ENCODE data around the gene RASL11B. TPM values are rescaled to one million over a fixed set of nuclear protein-coding genes. Genes with fewer than 3 reads are reported as not detected.

Gene RASL11B
- total and polyA plus RNA-seq, 2 of the 13 experiments (the other 11 are each of a cell fraction or from before 2014, with no cell fraction given) = 0.07 to 0.20 TPM

DNA sequence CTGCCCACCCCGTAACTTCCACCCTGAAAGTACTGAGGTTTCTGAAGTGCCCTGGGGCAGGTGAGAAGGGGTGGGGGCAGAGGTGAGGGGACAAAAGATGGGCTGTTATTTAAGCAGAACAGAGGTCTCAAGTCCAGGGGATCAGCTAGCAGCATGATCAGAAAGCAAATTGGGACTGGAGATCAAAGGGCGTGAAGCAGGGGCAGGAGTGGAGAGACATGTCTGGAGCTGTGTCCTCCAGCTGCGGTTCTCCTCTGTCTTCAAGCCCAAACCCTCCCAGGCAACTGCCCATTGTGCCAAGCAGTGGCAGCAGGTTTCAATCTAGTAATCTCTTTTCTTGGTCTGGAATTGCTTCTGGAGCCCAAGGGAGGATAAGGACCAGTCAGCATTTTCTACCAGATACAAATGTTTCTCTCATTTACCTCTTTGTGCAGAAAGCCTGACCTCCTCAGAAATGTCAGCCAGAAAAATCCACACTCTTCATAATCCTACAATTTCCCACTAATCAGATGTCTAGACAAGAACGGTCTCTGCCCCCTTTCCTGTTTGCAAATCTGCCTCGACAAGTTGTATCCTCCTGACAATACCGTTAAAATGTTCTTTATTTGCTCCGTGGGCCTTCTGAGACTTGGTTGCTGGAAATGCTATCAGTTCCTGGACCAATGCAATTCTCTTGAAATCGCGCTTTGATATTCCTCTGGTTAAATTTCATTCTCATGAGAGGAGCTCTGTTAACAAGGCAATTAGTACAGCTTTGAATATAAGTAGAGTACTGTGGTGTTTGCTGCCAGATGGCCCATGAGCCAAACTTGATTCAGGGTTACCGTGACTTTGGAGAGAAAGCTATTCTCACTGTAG lies 23.2 kb upstream of the RASL11B start:
- Histone ChIP-seq H3K9ac (ENCODE audit: insufficient read depth, low read depth, low read length) (no peak overlapping the region), H3K36me3 (replicated peaks in 1 of 2; ENCODE audit: control insufficient read depth in 1 of 2, insufficient read depth in 2 of 2, low read length in 2 of 2) (no peaks in the 10 kb centered on the region), H3K4me1 (ENCODE audit: insufficient read depth, low read length) (peaks cover 19% of the 10 kb centered on the region), H3K4me2 (ENCODE audit: low read depth, low read length) (peak overlapping the region; percentile 61), H3K27ac (ENCODE audit: extremely low read length, insufficient read depth, low read length) (no peak overlapping the region), H3K9me3 (ENCODE audit: low read length) (no peaks in the 10 kb centered on the region), H3K4me3 (replicated peaks in 1 of 3; ENCODE audit: insufficient read depth in 1 of 3, low read depth in 2 of 3, low read length in 3 of 3) (peak overlapping the region in 1 of 3 experiments; percentile 24; a peak in 1 of 6 replicates), H3K79me2 (ENCODE audit: insufficient read depth, low read length) (no peaks in the 10 kb centered on the region), H3K27me3 (ENCODE audit: control insufficient read depth in 1 of 2, insufficient read depth in 2 of 2, low read length in 2 of 2) (no peaks in the 10 kb centered on the region; a peak in 2 of 5 replicates), H2AFZ (ENCODE audit: low read length) (no peak overlapping the region), H4K20me1 (ENCODE audit: insufficient read depth, low read length) (no peaks in the 10 kb centered on the region)
- peak; percentile 81 for ATAC-seq
- in situ Hi-C loops (cut with HindIII; ENCODE audit: extremely low pct_ligation_motif_present, low pct_unique_long_range_greater_than_20kb) = no loop called here
- TF ChIP-seq SALL1 (CRISPR knock-in tag; IDR thresholded peaks at IDR 0.05) = peak; percentile 30; the same call in 1 of the 2 replicates
- peak; percentile 83 for TF ChIP-seq ZSCAN25 (CRISPR knock-in tag; IDR thresholded peaks at IDR 0.05)
- TF ChIP-seq SAP130 (CRISPR knock-in tag; IDR thresholded peaks at IDR 0.05; ENCODE audit: low read depth) = no peak
- peak; percentile 89 for TF ChIP-seq MAFK (conservative IDR thresholded peaks at IDR 0.05 in 1 of 2, IDR thresholded peaks at IDR 0.05 in 1 of 2; ENCODE audit: low read length in 2 of 2)
- TF ChIP-seq HNF4A (CRISPR knock-in tag; IDR thresholded peaks at IDR 0.05) = peak; percentile 70
- peak; percentile 52; the same call in 1 of the 2 replicates for TF ChIP-seq HNF4G (IDR thresholded peaks at IDR 0.05; ENCODE audit: borderline replicate concordance, low read depth, low read length)
- TF ChIP-seq HNF4G (CRISPR knock-in tag; IDR thresholded peaks at IDR 0.05; ENCODE audit: borderline replicate concordance, low read depth) = no peak
- peak; percentile 85 for TF ChIP-seq MAFF (IDR thresholded peaks at IDR 0.05; ENCODE audit: low read depth, low read length)
- no peak for TF ChIP-seq HNRNPH1 (optimal IDR thresholded peaks at IDR 0.05; ENCODE audit: low read depth, low read length)
- no peak for TF ChIP-seq TARDBP (CRISPR knock-in tag; IDR thresholded peaks at IDR 0.05)
- WGBS (ENCODE audit: low lambda C conversion rate) = 41% methylated on average over 9 of the region's 10 CpGs
- POLR2A ChIA-PET = interaction anchor here (1.2 kb wide), 1 partner anchor 127 kb away, joined by 3 read pairs; no protein-coding TSS in a partner anchor
- CTCF ChIA-PET (ENCODE audit: low intra/inter-chr PET ratio, low total read pairs) = no interaction called here
- peak; percentile 51 for FAIRE-seq
- peak; percentile 8 for DNase-seq (ENCODE audit: low spot score)
- intact Hi-C loops (cut with micrococcal nuclease; ENCODE audit: unreplicated experiment) = loop anchor here (5.0 kb wide), 1 partner anchor 282 kb away; no protein-coding TSS in a partner anchor
- BruUV-seq (replicated peaks) = no TSS peak

Measured in HepG2 (cell line).